HG02623 (cell line): Measurements from ENCODE around the gene TGM2.

Source experiments
- ATAC-seq: cut with Tn5 transposase; IDR thresholded peaks from one replicate; pipeline ENCODE4 v1.9.1; 2021; ENCODE audit warnings: moderate library complexity; ENCODE audit not compliant: unreplicated experiment

TGM2 gene

GRCh38 chr20:38199501-38200390 is 34.7 kb upstream of the TGM2 start:
- no peak for ATAC-seq

- no peak for ATAC-seq
Measured at GRCh38 chr20:38198238-38198861, 33.3 kb upstream of the TGM2 start.

- no peak for ATAC-seq
Measured at GRCh38 chr20:38197619-38198018, 32.5 kb upstream of the TGM2 start.

- no peak for ATAC-seq
Measured at GRCh38 chr20:38197217-38197616, 32.1 kb upstream of the TGM2 start.

GRCh38 chr20:38196592-38196991 is 31.5 kb upstream of the TGM2 start:
- no peak for ATAC-seq

- ATAC-seq = no peak
Measured at GRCh38 chr20:38196076-38196475, 31.0 kb upstream of the TGM2 start.

GRCh38 chr20:38195521-38195920 is 30.5 kb upstream of the TGM2 start:
- no peak for ATAC-seq

GRCh38 chr20:38194971-38195504 is 30.0 kb upstream of the TGM2 start:
- no peak for ATAC-seq

GRCh38 chr20:38193586-38194105 is 28.6 kb upstream of the TGM2 start:
- ATAC-seq = no peak

- no peak for ATAC-seq
Measured at GRCh38 chr20:38192323-38192885, 27.3 kb upstream of the TGM2 start.

GRCh38 chr20:38191654-38192053 is 26.6 kb upstream of the TGM2 start:
- no peak for ATAC-seq

- no peak for ATAC-seq
Measured at GRCh38 chr20:38190936-38191371, 25.9 kb upstream of the TGM2 start.

GRCh38 chr20:38190166-38190565 is 25.1 kb upstream of the TGM2 start:
- no peak for ATAC-seq

- no peak for ATAC-seq
Measured at GRCh38 chr20:38187517-38187916, 22.4 kb upstream of the TGM2 start.

- no peak for ATAC-seq
Measured at GRCh38 chr20:38186788-38187221, 21.7 kb upstream of the TGM2 start.

GRCh38 chr20:38184101-38184500 is 19.0 kb upstream of the TGM2 start:
- ATAC-seq = no peak

- ATAC-seq = no peak
Measured at GRCh38 chr20:38181971-38182370, 16.9 kb upstream of the TGM2 start.

- ATAC-seq = no peak
Measured at GRCh38 chr20:38181207-38181801, 16.2 kb upstream of the TGM2 start.

- ATAC-seq = no peak
Measured at GRCh38 chr20:38180781-38181180, 15.7 kb upstream of the TGM2 start.

GRCh38 chr20:38179846-38180245 is 14.8 kb upstream of the TGM2 start:
- no peak for ATAC-seq

- no peak for ATAC-seq
Measured at GRCh38 chr20:38178581-38178980, 13.5 kb upstream of the TGM2 start.
